ENCODE measurements around the gene FGD1.

DNA sequence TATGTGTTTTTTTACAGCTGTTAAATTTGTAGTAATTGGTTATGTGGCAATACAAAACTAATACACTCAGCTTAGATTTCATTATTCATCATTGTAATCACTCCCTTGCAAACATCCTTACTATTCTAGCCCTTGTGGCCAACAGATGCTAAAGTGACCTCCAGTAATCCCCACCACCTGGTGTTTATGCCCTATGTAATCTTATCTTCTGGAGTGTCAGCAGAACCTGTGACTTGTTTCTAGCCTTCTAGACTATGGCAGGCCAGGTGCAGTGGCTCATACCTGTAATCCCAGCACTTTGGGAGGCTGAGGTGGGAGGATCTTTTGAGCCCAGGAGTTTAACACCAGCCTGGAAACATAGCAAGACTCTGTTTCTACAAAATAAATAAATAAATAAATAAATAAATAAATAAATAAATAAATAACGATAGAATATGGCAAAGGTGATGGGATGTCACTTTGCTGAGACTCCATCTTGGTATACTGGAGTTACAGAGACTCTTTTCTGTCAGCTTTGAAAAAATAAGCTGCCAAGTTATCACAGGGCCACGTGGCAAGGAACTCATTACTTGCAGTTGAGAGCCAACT lies 68.1 kb downstream of the FGD1 start:
- no peak for TF ChIP-seq POLR2AphosphoS5 (IDR thresholded peaks at IDR 0.05; ENCODE audit: low read depth, low read length)
- no peak for TF ChIP-seq POLR2A (IDR thresholded peaks at IDR 0.05; ENCODE audit: low read depth, low read length)
- TF ChIP-seq TAF1 (IDR thresholded peaks at IDR 0.05; ENCODE audit: low read depth, low read length), result no peak
- no peak for TF ChIP-seq PAX5 (IDR thresholded peaks at IDR 0.05; ENCODE audit: insufficient read depth, low read length, severe bottlenecking)

All from GM12891 (cell line).